DOHH2 (cell line): ENCODE results near the gene SLC39A10.
"Not testable (repeated sequence)": the region's sequence is repeated elsewhere in the genome, so short reads cannot be mapped to it uniquely, and the experiment has no call there.

ENCODE experiments used
- H3F3A ChIP-seq: fragments of 200-600 bp; sonication (generic), shearing (Covaris generic); 2 replicates; pipeline ENCODE4 v1.6.0; 2016; ENCODE audit warnings: antibody characterized with exemption, mild to moderate bottlenecking; ENCODE audit not compliant: control insufficient read depth, insufficient read depth
- H3K27ac ChIP-seq: fragments of 200-600 bp; sonication (generic); 2 replicates; pipeline ENCODE4 v1.5.1; 2014; ENCODE audit warnings: low read depth, mild to moderate bottlenecking, low read length, moderate library complexity
- H3K27me3 ChIP-seq: fragments of 200-600 bp; sonication (generic); 2 replicates; pipeline ENCODE4 v1.6.1; 2014; ENCODE audit warnings: mild to moderate bottlenecking, low read length, mixed read lengths; ENCODE audit not compliant: control insufficient read depth
- H3K36me3 ChIP-seq: fragments of 200-600 bp; sonication (generic); 2 replicates; pipeline ENCODE4 v1.6.1; 2014; ENCODE audit warnings: mild to moderate bottlenecking, low read length, moderate library complexity, mixed read lengths; ENCODE audit not compliant: control insufficient read depth
- H3K4me1 ChIP-seq: fragments of 200-600 bp; sonication (generic); 2 replicates; pipeline ENCODE4 v1.6.1; 2014; ENCODE audit warnings: mild to moderate bottlenecking, low read length, mixed read lengths; ENCODE audit not compliant: control insufficient read depth
- H3K4me2 ChIP-seq: fragments of 200-600 bp; sonication (generic); 2 replicates; pipeline ENCODE4 v1.6.0; 2014; ENCODE audit warnings: mild to moderate bottlenecking, low read length, moderate library complexity
- H3K4me3 ChIP-seq: fragments of 200-600 bp; sonication (generic); 2 replicates; pipeline ENCODE4 v1.5.1; 2014; ENCODE audit warnings: mild to moderate bottlenecking, low read length, mixed read lengths
- H3K79me2 ChIP-seq: fragments of 200-600 bp; sonication (generic); 2 replicates; pipeline ENCODE4 v1.6.1; 2014; ENCODE audit warnings: mild to moderate bottlenecking, low read length, mixed read lengths; ENCODE audit not compliant: control insufficient read depth
- H3K9me2 ChIP-seq: fragments of 200-600 bp; sonication (generic); replicated peaks from 2 replicates; pipeline ENCODE4 v1.6.1; 2014; ENCODE audit warnings: mild to moderate bottlenecking, low read length, mixed read lengths; ENCODE audit not compliant: control insufficient read depth
- H3K9me3 ChIP-seq: fragments of 200-600 bp; sonication (generic); 2 replicates; pipeline ENCODE4 v1.6.1; 2014; ENCODE audit warnings: antibody characterized with exemption, low read length, mixed read lengths; ENCODE audit not compliant: control insufficient read depth, insufficient read depth
- H4K20me1 ChIP-seq: fragments of 200-600 bp; sonication (generic); 2 replicates; pipeline ENCODE4 v1.6.0; 2014; ENCODE audit warnings: low read depth, mild to moderate bottlenecking, antibody characterized with exemption, low read length, moderate library complexity; ENCODE audit not compliant: control insufficient read depth, insufficient read depth
- EZH2phosphoT487 ChIP-seq: fragments of 200-600 bp; sonication (generic); IDR thresholded peaks from 2 replicates; pipeline ENCODE4 v1.6.1; 2017; ENCODE audit warnings: borderline replicate concordance, mild to moderate bottlenecking, antibody characterized with exemption, low read length, moderate library complexity, mixed read lengths
- TF ChIP-seq, protein P1 (sequence below): fragments of 200-600 bp; sonication (generic); IDR thresholded peaks from one replicate; pipeline ENCODE4 v1.5.1; 2014; ENCODE audit warnings: antibody characterized with exemption, mild to moderate bottlenecking, low read depth, low read length; ENCODE audit not compliant: poor library complexity, severe bottlenecking

SLC39A10 gene

DNA sequence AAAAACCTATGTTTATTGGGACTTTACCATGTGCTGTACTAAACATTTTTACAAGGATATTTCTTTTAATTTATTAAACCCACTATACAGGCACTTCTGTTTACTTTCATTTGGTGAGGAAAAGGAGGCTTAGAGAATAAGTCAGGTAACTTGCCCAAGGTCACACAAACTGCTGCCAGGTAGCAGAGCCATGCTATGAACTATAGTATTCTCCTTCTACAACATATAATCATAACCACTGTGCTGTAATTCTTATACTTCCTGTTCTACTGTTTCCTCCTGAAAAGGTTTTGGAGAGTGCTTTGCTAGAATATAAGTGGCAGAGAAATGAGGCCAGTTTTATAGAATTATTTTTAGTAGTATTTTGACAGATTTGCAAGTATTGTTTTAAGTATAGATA, 29.5 kb downstream of the SLC39A10 start:
- peaks cover 4% of the 10 kb centered on the region; the same call in 1 of the 2 replicates for H3K36me3 ChIP-seq
- H3K27me3 ChIP-seq: no peaks in the 10 kb centered on the region
- peaks cover under 1% of the 10 kb centered on the region; the same call in 1 of the 2 replicates for H3K79me2 ChIP-seq
- TF ChIP-seq, protein P1, sequence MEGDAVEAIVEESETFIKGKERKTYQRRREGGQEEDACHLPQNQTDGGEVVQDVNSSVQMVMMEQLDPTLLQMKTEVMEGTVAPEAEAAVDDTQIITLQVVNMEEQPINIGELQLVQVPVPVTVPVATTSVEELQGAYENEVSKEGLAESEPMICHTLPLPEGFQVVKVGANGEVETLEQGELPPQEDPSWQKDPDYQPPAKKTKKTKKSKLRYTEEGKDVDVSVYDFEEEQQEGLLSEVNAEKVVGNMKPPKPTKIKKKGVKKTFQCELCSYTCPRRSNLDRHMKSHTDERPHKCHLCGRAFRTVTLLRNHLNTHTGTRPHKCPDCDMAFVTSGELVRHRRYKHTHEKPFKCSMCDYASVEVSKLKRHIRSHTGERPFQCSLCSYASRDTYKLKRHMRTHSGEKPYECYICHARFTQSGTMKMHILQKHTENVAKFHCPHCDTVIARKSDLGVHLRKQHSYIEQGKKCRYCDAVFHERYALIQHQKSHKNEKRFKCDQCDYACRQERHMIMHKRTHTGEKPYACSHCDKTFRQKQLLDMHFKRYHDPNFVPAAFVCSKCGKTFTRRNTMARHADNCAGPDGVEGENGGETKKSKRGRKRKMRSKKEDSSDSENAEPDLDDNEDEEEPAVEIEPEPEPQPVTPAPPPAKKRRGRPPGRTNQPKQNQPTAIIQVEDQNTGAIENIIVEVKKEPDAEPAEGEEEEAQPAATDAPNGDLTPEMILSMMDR: no peak
- TF ChIP-seq EZH2phosphoT487: no peak
- no peaks in the 10 kb centered on the region for H3K9me3 ChIP-seq
- H3K4me1 ChIP-seq: no peaks in the 10 kb centered on the region
- H3K4me3 ChIP-seq: no peak overlapping the region
- H3K4me2 ChIP-seq: no peak overlapping the region
- H3K9me2 ChIP-seq: no peaks in the 10 kb centered on the region
- H4K20me1 ChIP-seq: no peaks in the 10 kb centered on the region
- H3K27ac ChIP-seq: no peak overlapping the region
- H3F3A ChIP-seq: no peaks in the 10 kb centered on the region

DNA sequence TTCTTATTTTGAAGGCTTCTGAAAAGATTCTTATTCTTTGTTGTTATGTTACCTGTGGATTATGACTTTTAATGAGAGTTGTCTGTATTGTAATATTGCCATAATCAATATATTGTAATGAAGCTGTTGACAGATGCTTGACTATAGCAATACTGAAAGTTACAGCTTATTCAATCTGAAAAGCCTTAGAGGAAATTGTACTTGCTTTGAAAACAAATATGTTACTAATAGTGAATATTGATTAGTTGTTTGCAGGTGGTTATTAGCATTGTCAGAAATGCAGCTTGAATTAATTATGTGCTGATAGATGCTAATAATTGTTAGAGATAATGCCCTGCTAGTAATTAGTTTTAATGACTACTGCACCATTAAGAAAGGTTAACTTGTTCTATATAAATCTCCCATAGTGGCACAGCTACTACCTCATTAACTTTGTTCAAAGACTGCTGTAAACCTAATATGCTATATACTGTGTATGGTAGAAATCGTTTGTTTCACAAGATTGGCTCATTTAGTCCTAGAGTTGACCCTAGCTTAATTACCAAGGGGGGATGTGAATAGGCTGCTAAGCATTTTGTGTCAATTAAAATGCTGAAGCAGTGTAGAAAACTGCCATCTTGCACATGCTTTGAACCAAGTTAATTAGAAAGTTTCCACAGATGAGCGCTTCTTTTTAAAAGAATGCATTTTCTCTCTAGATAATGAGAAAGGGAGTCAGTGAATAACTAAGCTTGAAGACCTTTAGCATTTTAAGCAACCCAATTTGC, 30.5 kb downstream of the SLC39A10 start:
- Histone ChIP-seq H3K4me2 (no peak overlapping the region), H3K27me3 (no peaks in the 10 kb centered on the region), H4K20me1 (no peaks in the 10 kb centered on the region), H3K4me3 (no peak overlapping the region), H3K27ac (no peak overlapping the region), H3K36me3 (peaks cover 4% of the 10 kb centered on the region; the same call in 1 of the 2 replicates), H3K79me2 (peaks cover 6% of the 10 kb centered on the region), H3K9me3 (no peaks in the 10 kb centered on the region), H3K4me1 (no peaks in the 10 kb centered on the region), H3K9me2 (no peaks in the 10 kb centered on the region), H3F3A (no peaks in the 10 kb centered on the region)
- TF ChIP-seq EZH2phosphoT487: no peak
- TF ChIP-seq, protein P1: no peak

DNA sequence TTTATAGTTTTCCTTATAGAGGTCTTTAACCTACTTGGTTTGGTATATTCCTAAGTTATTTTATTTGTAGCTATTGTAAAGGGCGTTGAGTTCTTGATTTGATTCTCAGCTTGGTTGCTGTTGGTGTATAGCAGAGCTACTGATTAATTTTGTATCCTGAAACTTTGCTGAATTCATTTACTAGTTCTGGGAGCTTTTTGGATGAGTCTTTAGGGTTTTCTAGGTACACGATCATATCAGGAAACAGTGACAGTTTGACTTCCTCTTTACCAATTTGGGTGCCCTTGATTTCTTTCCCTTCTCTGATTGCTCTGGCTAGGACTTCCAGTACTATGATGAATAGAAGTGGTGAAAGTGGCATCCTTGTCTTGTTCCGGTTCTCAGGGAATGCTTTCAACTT, 35.5 kb downstream of the SLC39A10 start:
- H3K4me3 ChIP-seq, H3K4me2 ChIP-seq: not testable (repeated sequence)
- H3K79me2 ChIP-seq: peaks cover 34% of the 10 kb centered on the region

DNA sequence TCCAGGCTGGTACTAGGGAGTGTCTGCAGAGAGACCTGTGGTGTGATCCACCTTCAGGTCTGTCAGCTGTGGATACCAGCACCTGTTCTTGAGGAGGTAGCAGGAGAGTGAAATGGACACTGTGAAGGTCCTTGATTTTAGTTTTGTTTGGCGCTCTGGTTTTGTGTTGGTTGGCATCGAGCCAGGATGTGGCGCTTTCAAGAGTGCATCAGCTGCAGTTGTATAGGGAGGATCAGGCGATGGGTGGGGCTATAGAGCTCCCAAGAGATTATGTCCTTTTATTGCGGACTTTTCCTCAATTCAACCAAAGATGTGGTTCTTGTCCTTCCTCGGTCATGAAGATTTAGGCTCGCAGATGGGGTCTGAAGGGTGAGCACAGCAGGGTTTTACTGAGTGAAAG, 37.5 kb downstream of the SLC39A10 start:
- Histone ChIP-seq H3K9me3 (no peaks in the 10 kb centered on the region), H3K79me2 (peaks cover 37% of the 10 kb centered on the region), H3K4me3 (no peak overlapping the region), H3K9me2 (no peaks in the 10 kb centered on the region), H3F3A (no peaks in the 10 kb centered on the region), H3K27ac (no peak overlapping the region), H3K4me2 (no peak overlapping the region), H3K4me1 (peaks cover 15% of the 10 kb centered on the region), H4K20me1 (no peaks in the 10 kb centered on the region), H3K27me3 (no peaks in the 10 kb centered on the region), H3K36me3 (peaks cover 7% of the 10 kb centered on the region; the same call in 1 of the 2 replicates)
- TF ChIP-seq, protein P1: no peak
- TF ChIP-seq EZH2phosphoT487: no peak

More for the DNA sequence above, 35.5 kb downstream of the SLC39A10 start:
- not testable (repeated sequence) for H3K9me2 ChIP-seq, H3K4me1 ChIP-seq, H4K20me1 ChIP-seq, H3K36me3 ChIP-seq, H3K27me3 ChIP-seq, H3K9me3 ChIP-seq, H3F3A ChIP-seq, H3K27ac ChIP-seq
